ENCODE measurements around the gene OR2AE1.

Gene OR2AE1

GRCh38 chr7:99860281-99861127 is 16.3 kb downstream of the OR2AE1 start:
- DNase-seq (ENCODE audit: low spot score), result peak; percentile 83

GRCh38 chr7:99855236-99855635 is 21.6 kb downstream of the OR2AE1 start:
- no peak for DNase-seq (ENCODE audit: low spot score)

- no peak for DNase-seq (ENCODE audit: low spot score)
These were observed 28.2 kb downstream of the OR2AE1 start for GRCh38 chr7:99848420-99849216.

- DNase-seq (ENCODE audit: low spot score), result no peak
These were observed 32.5 kb downstream of the OR2AE1 start for GRCh38 chr7:99844328-99844727.

GRCh38 chr7:99843808-99844207 is 33.0 kb downstream of the OR2AE1 start:
- peak; percentile 24 for DNase-seq (ENCODE audit: low spot score)

- no peak for DNase-seq (ENCODE audit: low spot score)
These were observed 33.9 kb downstream of the OR2AE1 start for GRCh38 chr7:99842926-99843325.

- no peak for DNase-seq (ENCODE audit: low spot score)
These were observed 36.5 kb downstream of the OR2AE1 start for GRCh38 chr7:99840136-99840869.

- DNase-seq (ENCODE audit: low spot score), result no peak
These were observed 37.4 kb downstream of the OR2AE1 start for GRCh38 chr7:99839287-99840021.

GRCh38 chr7:99837649-99838361 is 39.0 kb downstream of the OR2AE1 start:
- DNase-seq (ENCODE audit: low spot score), result no peak

GRCh38 chr7:99835189-99835588 is 41.6 kb downstream of the OR2AE1 start:
- no peak for DNase-seq (ENCODE audit: low spot score)

GRCh38 chr7:99834382-99834781 is 42.5 kb downstream of the OR2AE1 start:
- DNase-seq (ENCODE audit: low spot score), result no peak

- no peak for DNase-seq (ENCODE audit: low spot score)
These were observed 43.5 kb downstream of the OR2AE1 start for GRCh38 chr7:99833289-99833877.

- no peak for DNase-seq (ENCODE audit: low spot score)
These were observed 45.2 kb downstream of the OR2AE1 start for GRCh38 chr7:99831595-99831994.

- DNase-seq (ENCODE audit: low spot score), result no peak
These were observed 47.2 kb downstream of the OR2AE1 start for GRCh38 chr7:99829524-99830160.

- DNase-seq (ENCODE audit: low spot score), result no peak
These were observed 48.0 kb downstream of the OR2AE1 start for GRCh38 chr7:99828811-99829210.

- no peak for DNase-seq (ENCODE audit: low spot score)
These were observed 49.6 kb downstream of the OR2AE1 start for GRCh38 chr7:99827040-99827778.

Measured in AG20443 (cell line).